ENCODE measurements around the gene PPP1R14D. TPM values are rescaled to one million over a fixed set of nuclear protein-coding genes. Genes with fewer than 3 reads are reported as not detected.
A peak's percentile ranks its signal among the peaks of the same experiment; 100 is the strongest.

PPP1R14D gene
- total RNA-seq, 4 donors from 2014 or later: not detected

- no peak for DNase-seq
- peak overlapping the region; percentile 76 to 99 (median 84) for H3K4me3 ChIP-seq (replicated peaks in 1 of 3)
- intact Hi-C loops (cut with DNase I): no loop called here
- H3K36me3 ChIP-seq: peaks cover 0 to 3% of the 10 kb centered on the region in 2 donors
- 0 to 3% methylated on average over 2 of the region's 2 CpGs for WGBS, 2 donors
- TF ChIP-seq POLR2A (IDR thresholded peaks at IDR 0.05): no peak
- no peaks in the 10 kb centered on the region for H3K9me3 ChIP-seq
- no peaks in the 10 kb centered on the region for H3K27me3 ChIP-seq
- H3K4me1 ChIP-seq: peaks cover 10 to 19% of the 10 kb centered on the region in 2 donors
- H3K27ac ChIP-seq: peak overlapping the region; percentile 84 to 94 (median 91)
These were observed 21.9 kb downstream of the PPP1R14D start for GRCh38 chr15:40806672-40807027.

GRCh38 chr15:40803688-40804087 is 24.8 kb downstream of the PPP1R14D start:
- Histone ChIP-seq H3K4me3 (replicated peaks in 1 of 3) (no peak overlapping the region), H3K9me3 (no peaks in the 10 kb centered on the region), H3K27ac (no peak overlapping the region), H3K36me3 (no peaks in the 10 kb centered on the region), H3K4me1 (peaks cover 10 to 19% of the 10 kb centered on the region in 2 donors), H3K27me3 (no peaks in the 10 kb centered on the region)
- WGBS, 2 donors: 92 to 98% methylated on average over 1 of the region's 1 CpG
- intact Hi-C loops (cut with DNase I): no loop called here
- TF ChIP-seq, protein P1, sequence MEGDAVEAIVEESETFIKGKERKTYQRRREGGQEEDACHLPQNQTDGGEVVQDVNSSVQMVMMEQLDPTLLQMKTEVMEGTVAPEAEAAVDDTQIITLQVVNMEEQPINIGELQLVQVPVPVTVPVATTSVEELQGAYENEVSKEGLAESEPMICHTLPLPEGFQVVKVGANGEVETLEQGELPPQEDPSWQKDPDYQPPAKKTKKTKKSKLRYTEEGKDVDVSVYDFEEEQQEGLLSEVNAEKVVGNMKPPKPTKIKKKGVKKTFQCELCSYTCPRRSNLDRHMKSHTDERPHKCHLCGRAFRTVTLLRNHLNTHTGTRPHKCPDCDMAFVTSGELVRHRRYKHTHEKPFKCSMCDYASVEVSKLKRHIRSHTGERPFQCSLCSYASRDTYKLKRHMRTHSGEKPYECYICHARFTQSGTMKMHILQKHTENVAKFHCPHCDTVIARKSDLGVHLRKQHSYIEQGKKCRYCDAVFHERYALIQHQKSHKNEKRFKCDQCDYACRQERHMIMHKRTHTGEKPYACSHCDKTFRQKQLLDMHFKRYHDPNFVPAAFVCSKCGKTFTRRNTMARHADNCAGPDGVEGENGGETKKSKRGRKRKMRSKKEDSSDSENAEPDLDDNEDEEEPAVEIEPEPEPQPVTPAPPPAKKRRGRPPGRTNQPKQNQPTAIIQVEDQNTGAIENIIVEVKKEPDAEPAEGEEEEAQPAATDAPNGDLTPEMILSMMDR (IDR thresholded peaks at IDR 0.05): no peak
- TF ChIP-seq POLR2A (IDR thresholded peaks at IDR 0.05): no peak
- DNase-seq: no peak

- TF ChIP-seq, protein P1 (IDR thresholded peaks at IDR 0.05): no peak
- TF ChIP-seq POLR2A (IDR thresholded peaks at IDR 0.05): no peak
- no peak for DNase-seq
- Histone ChIP-seq H3K9me3 (no peaks in the 10 kb centered on the region), H3K4me3 (replicated peaks in 1 of 3) (no peak overlapping the region), H3K36me3 (no peaks in the 10 kb centered on the region), H3K4me1 (peaks cover 10 to 15% of the 10 kb centered on the region in 2 donors), H3K27ac (no peak overlapping the region), H3K27me3 (no peaks in the 10 kb centered on the region)
- WGBS, 2 donors: 84 to 93% methylated on average over 2 of the region's 2 CpGs
- intact Hi-C loops (cut with DNase I): no loop called here
These were observed 25.4 kb downstream of the PPP1R14D start for GRCh38 chr15:40803076-40803475.

DNA sequence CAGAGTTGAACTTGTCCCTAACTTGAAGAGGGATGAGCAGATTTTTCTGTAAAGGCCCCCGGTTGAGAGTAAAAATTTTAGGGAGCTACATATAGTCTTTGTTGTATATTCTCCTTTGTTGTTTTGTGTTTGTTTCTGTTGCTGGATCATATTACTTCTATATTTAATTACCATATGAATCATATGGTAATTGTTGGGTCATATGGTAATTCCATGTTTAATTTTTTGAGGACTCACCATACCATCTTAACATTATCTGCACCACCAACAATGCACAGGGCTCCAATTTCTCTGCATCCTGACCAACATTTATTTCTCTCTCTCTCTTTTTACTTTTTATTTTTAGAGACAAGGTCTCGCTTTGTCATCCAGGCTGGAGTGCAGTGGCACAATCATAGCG is 29.0 kb downstream of the PPP1R14D start:
- 96 to 99% methylated on average over 3 of the region's 3 CpGs for WGBS, 2 donors
- Histone ChIP-seq H3K9me3 (no peaks in the 10 kb centered on the region), H3K4me3 (replicated peaks in 1 of 3) (no peak overlapping the region), H3K27ac (no peak overlapping the region), H3K4me1 (peaks cover 0 to 3% of the 10 kb centered on the region in 2 donors), H3K27me3 (no peaks in the 10 kb centered on the region), H3K36me3 (no peaks in the 10 kb centered on the region)
- TF ChIP-seq, protein P1 (IDR thresholded peaks at IDR 0.05): no peak
- TF ChIP-seq POLR2A (IDR thresholded peaks at IDR 0.05): no peak
- intact Hi-C loops (cut with DNase I): no loop called here
- DNase-seq: no peak

DNA sequence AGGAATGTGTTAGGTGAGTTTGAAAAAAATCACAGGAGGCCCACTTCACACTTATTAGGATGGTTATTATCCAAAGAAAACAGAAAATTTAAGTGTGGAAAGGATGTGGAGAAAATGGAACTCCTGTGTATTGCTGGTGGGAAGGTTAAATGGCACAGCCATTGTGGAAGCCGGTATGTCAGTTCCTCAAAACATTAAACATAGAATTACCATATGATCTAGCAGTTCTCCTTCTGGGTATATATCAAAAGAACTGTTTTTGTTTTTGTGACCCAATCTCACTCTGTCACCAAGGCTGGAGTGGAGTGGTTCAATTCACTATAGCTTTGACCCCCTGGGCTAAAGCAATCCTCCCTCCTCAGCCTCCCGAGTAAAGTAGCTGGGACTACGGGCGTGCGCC is 32.0 kb downstream of the PPP1R14D start:
- H3K27me3 ChIP-seq: no peaks in the 10 kb centered on the region
- no peak overlapping the region for H3K4me3 ChIP-seq (replicated peaks in 1 of 3)
- WGBS, 2 donors: 92 to 95% methylated on average over 5 of the region's 5 CpGs
- no peak overlapping the region for H3K27ac ChIP-seq
- H3K36me3 ChIP-seq: no peaks in the 10 kb centered on the region
- TF ChIP-seq, protein P1 (IDR thresholded peaks at IDR 0.05): no peak
- no peak for TF ChIP-seq POLR2A (IDR thresholded peaks at IDR 0.05)
- intact Hi-C loops (cut with DNase I): no loop called here
- DNase-seq: no peak
- H3K9me3 ChIP-seq: no peaks in the 10 kb centered on the region
- peaks cover 0 to 3% of the 10 kb centered on the region in 2 donors for H3K4me1 ChIP-seq

DNA sequence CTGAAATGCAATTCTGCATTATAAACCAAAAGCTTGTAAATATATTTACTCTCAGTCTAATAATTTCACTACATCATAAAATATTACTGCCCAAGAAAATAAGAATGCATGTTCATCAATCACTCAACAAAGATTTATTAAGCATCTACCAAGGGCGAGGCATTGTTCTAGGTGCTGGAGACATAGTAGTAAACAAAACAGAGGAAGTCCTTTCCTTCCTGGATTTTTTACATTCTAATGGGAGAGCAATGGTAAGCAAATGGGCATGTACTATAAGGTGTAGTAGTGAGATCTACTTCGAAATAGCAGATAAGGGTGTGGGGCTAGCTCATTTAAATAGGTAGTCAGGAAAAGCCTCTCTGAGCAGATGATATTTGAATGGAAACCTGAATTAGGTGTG is 32.5 kb downstream of the PPP1R14D start:
- Histone ChIP-seq H3K27me3 (no peaks in the 10 kb centered on the region), H3K4me1 (peaks cover 0 to 3% of the 10 kb centered on the region in 2 donors), H3K36me3 (no peaks in the 10 kb centered on the region), H3K9me3 (no peaks in the 10 kb centered on the region), H3K27ac (no peak overlapping the region), H3K4me3 (replicated peaks in 1 of 3) (no peak overlapping the region)
- whole genome bisulfite sequencing, 2 donors: 77 to 78% methylated on average over 2 of the region's 2 CpGs
- TF ChIP-seq, protein P1 (IDR thresholded peaks at IDR 0.05): no peak
- no peak for TF ChIP-seq POLR2A (IDR thresholded peaks at IDR 0.05)
- DNase-seq: no peak
- intact Hi-C loops (cut with DNase I): no loop called here

Measured in thyroid gland (tissue), 4 donors.